H9 (cell line): Measurements from ENCODE around the gene CLRN3. TPM values are rescaled to one million over a fixed set of nuclear protein-coding genes. Genes with fewer than 3 reads are reported as not detected.

Experiments
- DNase-seq: peaks from one replicate; pipeline ENCODE4 v3.0.0-alpha.2; 2017
- H2AFZ ChIP-seq: one replicate; pipeline ENCODE4 v1.6.1; 2013; ENCODE audit warnings: mild to moderate bottlenecking, low read length, control low read depth, moderate library complexity
- H2AK5ac ChIP-seq: 2 replicates; pipeline ENCODE4 v1.6.1; 2013; ENCODE audit warnings: low read length, control low read depth, mixed read lengths; ENCODE audit not compliant: insufficient read length
- H2BK120ac ChIP-seq: one replicate; pipeline ENCODE4 v1.6.1; 2013; ENCODE audit warnings: low read depth, mild to moderate bottlenecking, low read length, control low read depth, inconsistent platforms; ENCODE audit not compliant: poor library complexity, severe bottlenecking
- H2BK12ac ChIP-seq: 2 replicates; pipeline ENCODE4 v1.6.1; 2013; ENCODE audit warnings: low read length, control low read depth, mixed read lengths, low read depth; ENCODE audit not compliant: insufficient read length
- H2BK15ac ChIP-seq: 2 replicates; pipeline ENCODE4 v1.6.1; 2013; ENCODE audit warnings: low read depth, low read length, control low read depth
- H2BK20ac ChIP-seq: one replicate; pipeline ENCODE4 v1.6.1; 2013; ENCODE audit warnings: low read depth, mild to moderate bottlenecking, low read length, control low read depth, inconsistent platforms; ENCODE audit not compliant: poor library complexity, severe bottlenecking
- H2BK5ac ChIP-seq: 2 replicates; pipeline ENCODE4 v1.6.1; 2013; ENCODE audit warnings: low read length, control low read depth, mixed read lengths; ENCODE audit not compliant: insufficient read length
- H3K14ac ChIP-seq: 2 replicates; pipeline ENCODE4 v1.6.1; 2013; ENCODE audit warnings: low read length, control low read depth; ENCODE audit not compliant: insufficient read depth
- H3K18ac ChIP-seq: 2 replicates; pipeline ENCODE4 v1.6.1; 2013; ENCODE audit warnings: low read depth, mild to moderate bottlenecking, mixed read lengths, low read length, control low read depth; ENCODE audit not compliant: insufficient read length
- H3K23ac ChIP-seq: 2 replicates; pipeline ENCODE4 v1.6.1; 2013; ENCODE audit warnings: low read length, control low read depth, mixed read lengths, low read depth; ENCODE audit not compliant: insufficient read length
- H3K23me2 ChIP-seq: 2 replicates; pipeline ENCODE4 v1.6.1; 2013; ENCODE audit warnings: low read depth, mild to moderate bottlenecking, mixed read lengths, low read length, control low read depth; ENCODE audit not compliant: insufficient read length, poor library complexity, severe bottlenecking
- H3K27ac ChIP-seq: 2 replicates; pipeline ENCODE4 v1.5.1; 2013; ENCODE audit warnings: low read length, control low read depth, mixed read lengths, low read depth; ENCODE audit not compliant: insufficient read length
- H3K27me3 ChIP-seq: 2 replicates; pipeline ENCODE4 v1.6.1; 2013; ENCODE audit warnings: low read length, control low read depth, inconsistent platforms; ENCODE audit not compliant: insufficient read depth
- H3K4ac ChIP-seq: 2 replicates; pipeline ENCODE4 v1.6.1; 2013; ENCODE audit warnings: low read depth, mild to moderate bottlenecking, control low read depth, inconsistent platforms, low read length, moderate library complexity
- H3K4me1 ChIP-seq: 2 replicates; pipeline ENCODE4 v1.6.1; 2013; ENCODE audit warnings: low read length, control low read depth, inconsistent platforms; ENCODE audit not compliant: insufficient read depth
- H3K4me2 ChIP-seq: 2 replicates; pipeline ENCODE4 v1.6.1; 2013; ENCODE audit warnings: low read length, control low read depth, mixed read lengths; ENCODE audit not compliant: insufficient read length, insufficient read depth
- H3K56ac ChIP-seq: 2 replicates; pipeline ENCODE4 v1.6.1; 2013; ENCODE audit warnings: low read depth, mild to moderate bottlenecking, mixed read lengths, low read length, control low read depth; ENCODE audit not compliant: insufficient read length
- H3K79me1 ChIP-seq: 2 replicates; pipeline ENCODE4 v1.6.1; 2013; ENCODE audit warnings: low read depth, mild to moderate bottlenecking, moderate library complexity, low read length, control low read depth, inconsistent platforms; ENCODE audit not compliant: insufficient read depth, poor library complexity, severe bottlenecking
- H3K79me2 ChIP-seq: 2 replicates; pipeline ENCODE4 v1.6.1; 2013; ENCODE audit warnings: low read length, control low read depth, inconsistent platforms; ENCODE audit not compliant: insufficient read depth
- H3K9ac ChIP-seq: 2 replicates; pipeline ENCODE4 v1.6.1; 2013; ENCODE audit warnings: low read length, control low read depth, mixed read lengths; ENCODE audit not compliant: insufficient read length; ENCODE audit errors: extremely low read depth
- H3K9me3 ChIP-seq: one replicate; pipeline ENCODE4 v1.6.1; 2013; ENCODE audit warnings: low read depth, low read length, inconsistent platforms; ENCODE audit not compliant: control insufficient read depth
- H3T11ph ChIP-seq: one replicate; pipeline ENCODE4 v1.6.1; 2013; ENCODE audit warnings: mild to moderate bottlenecking, low read length, control low read depth, inconsistent platforms
- H4K20me1 ChIP-seq: one replicate; pipeline ENCODE4 v1.6.1; 2013; ENCODE audit not compliant: control insufficient read depth, insufficient read length, insufficient read depth
- H4K5ac ChIP-seq: 2 replicates; pipeline ENCODE4 v1.6.1; 2013; ENCODE audit warnings: low read depth, mild to moderate bottlenecking, mixed read lengths, low read length, control low read depth; ENCODE audit not compliant: insufficient read length
- H4K8ac ChIP-seq: replicated peaks from 2 replicates; pipeline ENCODE4 v1.6.1; 2013; ENCODE audit warnings: low read length, control low read depth, mixed read lengths, low read depth; ENCODE audit not compliant: insufficient read length
- H4K91ac ChIP-seq: 2 replicates; pipeline ENCODE4 v1.6.1; 2013; ENCODE audit warnings: low read depth, mild to moderate bottlenecking, moderate library complexity, mixed read lengths, low read length, control low read depth; ENCODE audit not compliant: insufficient read length
- H3K27ac Mint-ChIP-seq, 3 experiments: 2 replicates in 2 of 3; 3 replicates in 1 of 3; pipeline ENCODE4 v1.8.0; 2020 to 2021; ENCODE audit warnings: mixed read lengths in 3 of 3, mild to moderate bottlenecking in 1 of 3, moderate library complexity in 1 of 3
- H3K27me3 Mint-ChIP-seq: 2 replicates; pipeline ENCODE4 v1.8.0; 2021; ENCODE audit warnings: low read depth, mild to moderate bottlenecking, moderate library complexity, mixed read lengths
- H3K36me3 Mint-ChIP-seq, 3 experiments: 2 replicates in 2 of 3; 3 replicates in 1 of 3; pipeline ENCODE4 v1.8.0; 2020 to 2021; ENCODE audit warnings: low read depth in 3 of 3, mixed read lengths in 3 of 3; ENCODE audit not compliant: insufficient read depth in 1 of 3
- H3K4me1 Mint-ChIP-seq, 2 experiments: 2 replicates each; pipeline ENCODE4 v1.8.0; 2020; ENCODE audit warnings: mixed read lengths in 2 of 2
- H3K4me3 Mint-ChIP-seq, 2 experiments: 2 replicates in 1 of 2; 3 replicates in 1 of 2; pipeline ENCODE4 v1.8.0; 2020 to 2021; ENCODE audit warnings: mild to moderate bottlenecking in 2 of 2, mixed read lengths in 2 of 2, moderate library complexity in 1 of 2
- H3K9me3 Mint-ChIP-seq, 2 experiments: 2 replicates in 1 of 2; 3 replicates in 1 of 2; pipeline ENCODE4 v1.8.0; 2020; ENCODE audit warnings: mild to moderate bottlenecking in 2 of 2, mixed read lengths in 2 of 2, moderate library complexity in 1 of 2
- CTCF ChIP-seq: fragments of 200-600 bp; sonication (generic); conservative IDR thresholded peaks from 3 replicates; pipeline ENCODE4 v1.8.0; 2021; ENCODE audit warnings: antibody characterized with exemption, mild to moderate bottlenecking
- WGBS: extraction: QIAGEN DNeasy Blood & Tissue Kit; methylation state at CpG from one replicate; pipeline ENCODE4 v1.1.7; 2013; ENCODE audit warnings: missing lambda C conversion rate, low lambda C conversion rate, mixed read lengths; ENCODE audit not compliant: insufficient read length; ENCODE audit errors: extremely low coverage; 5-methylcytosine and 5-hydroxymethylcytosine counted together
- total RNA-seq: library from RNA; stranded (reverse); gene quantifications from 2 replicates; pipeline ENCODE4 v1.2.1, GENCODE V29; 2021

The CLRN3 gene
- total RNA-seq, 1 experiment from 2014 or later = not detected

- Histone ChIP-seq H2AFZ (no peak overlapping the region), H3K9ac (no peak overlapping the region), H2BK15ac (no peak overlapping the region), H4K20me1 (no peaks in the 10 kb centered on the region), H3K27me3 (no peaks in the 10 kb centered on the region; the same call in 1 of the 2 replicates), H2AK5ac (no peak overlapping the region), H3K9me3 (no peaks in the 10 kb centered on the region), H3K4me1 (no peaks in the 10 kb centered on the region), H2BK120ac (no peak overlapping the region), H3K14ac (no peak overlapping the region), H3K23me2 (no peaks in the 10 kb centered on the region), H3K18ac (no peak overlapping the region), H3K4ac (no peak overlapping the region), H3K27ac (no peak overlapping the region), H3K56ac (no peak overlapping the region), H3K79me2 (no peaks in the 10 kb centered on the region), H2BK12ac (no peak overlapping the region), H3T11ph (no peak overlapping the region), H4K5ac (no peak overlapping the region), H3K23ac (no peak overlapping the region), H2BK5ac (no peak overlapping the region), H3K4me2 (no peak overlapping the region), H2BK20ac (no peak overlapping the region), H3K79me1 (no peaks in the 10 kb centered on the region), H4K8ac (no peak overlapping the region), H4K91ac (no peak overlapping the region)
- Mint-ChIP-seq H3K4me1 (peaks cover 3 to 4% of the 10 kb centered on the region in 2 experiments; a peak in 2 of 4 replicates), H3K27ac (no peak overlapping the region), H3K9me3 (no peaks in the 10 kb centered on the region; a peak in 1 of 5 replicates), H3K36me3 (no peaks in the 10 kb centered on the region), H3K27me3 (peaks cover 33% of the 10 kb centered on the region), H3K4me3 (no peak overlapping the region)
- peak; percentile 6 for DNase-seq
- no CpG with 5 or more reads among the region's 5 CpGs for WGBS
- TF ChIP-seq CTCF = no peak
Measured at GRCh38 chr10:127903789-127904188, 11.0 kb upstream of the CLRN3 start.
